Measurements from ENCODE around the gene CAMKMT. TPM values are rescaled to one million over a fixed set of nuclear protein-coding genes. Genes with fewer than 3 reads are reported as not detected.

The CAMKMT gene
- polyA plus RNA-seq, 3 donors: 4.7 to 7.8 (median 7.0) TPM

DNA sequence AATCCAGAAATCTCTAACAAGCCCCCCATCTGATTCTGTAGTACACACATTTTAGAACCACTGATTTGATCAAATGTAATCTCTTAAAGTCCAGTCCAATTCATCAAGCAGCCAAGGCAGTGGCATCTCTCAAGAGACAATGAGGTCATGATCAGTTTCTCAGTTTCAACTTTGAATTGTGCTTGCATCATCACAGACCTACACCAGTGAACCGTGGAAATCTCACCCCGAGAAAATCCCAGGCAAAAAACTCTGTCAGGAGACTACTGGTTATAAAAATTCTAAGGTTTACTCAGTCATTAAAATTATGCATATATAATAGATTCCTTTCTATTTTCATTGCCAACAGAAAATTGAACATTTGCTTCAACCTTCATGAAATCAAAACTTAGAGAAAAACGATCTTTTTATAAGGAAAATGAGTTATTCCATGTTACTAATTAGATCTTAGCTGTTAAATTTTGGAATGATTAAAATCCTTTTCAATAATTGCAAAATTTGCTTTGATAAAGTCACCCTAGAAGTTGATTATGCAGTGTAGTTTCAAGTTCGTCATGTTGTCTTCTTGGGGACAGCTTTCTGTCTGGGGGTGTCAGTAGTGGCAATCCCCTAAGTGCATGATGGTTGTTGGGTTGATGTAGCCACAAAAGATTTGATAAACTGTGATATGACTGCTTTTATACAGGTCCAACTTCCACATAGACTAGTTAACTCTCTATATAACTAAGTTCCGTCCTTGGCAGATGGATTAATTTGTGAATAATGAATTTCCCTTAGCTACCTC, 235.0 kb downstream of the CAMKMT start:
- TF ChIP-seq, protein P1, sequence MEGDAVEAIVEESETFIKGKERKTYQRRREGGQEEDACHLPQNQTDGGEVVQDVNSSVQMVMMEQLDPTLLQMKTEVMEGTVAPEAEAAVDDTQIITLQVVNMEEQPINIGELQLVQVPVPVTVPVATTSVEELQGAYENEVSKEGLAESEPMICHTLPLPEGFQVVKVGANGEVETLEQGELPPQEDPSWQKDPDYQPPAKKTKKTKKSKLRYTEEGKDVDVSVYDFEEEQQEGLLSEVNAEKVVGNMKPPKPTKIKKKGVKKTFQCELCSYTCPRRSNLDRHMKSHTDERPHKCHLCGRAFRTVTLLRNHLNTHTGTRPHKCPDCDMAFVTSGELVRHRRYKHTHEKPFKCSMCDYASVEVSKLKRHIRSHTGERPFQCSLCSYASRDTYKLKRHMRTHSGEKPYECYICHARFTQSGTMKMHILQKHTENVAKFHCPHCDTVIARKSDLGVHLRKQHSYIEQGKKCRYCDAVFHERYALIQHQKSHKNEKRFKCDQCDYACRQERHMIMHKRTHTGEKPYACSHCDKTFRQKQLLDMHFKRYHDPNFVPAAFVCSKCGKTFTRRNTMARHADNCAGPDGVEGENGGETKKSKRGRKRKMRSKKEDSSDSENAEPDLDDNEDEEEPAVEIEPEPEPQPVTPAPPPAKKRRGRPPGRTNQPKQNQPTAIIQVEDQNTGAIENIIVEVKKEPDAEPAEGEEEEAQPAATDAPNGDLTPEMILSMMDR (IDR thresholded peaks at IDR 0.05): no peak
- H3K4me3 ChIP-seq (replicated peaks in 1 of 3; ENCODE audit: low read depth in 2 of 3, low read length in 3 of 3): no peak overlapping the region
- no peaks in the 10 kb centered on the region for H3K9me3 ChIP-seq (replicated peaks in 1 of 2; ENCODE audit: control insufficient read depth in 1 of 2, insufficient read depth in 1 of 2, low read length in 2 of 2)
- Mint-ChIP-seq H3K4me3 (no peak overlapping the region), H3K4me1 (peaks cover 8% of the 10 kb centered on the region), H3K27ac (no peak overlapping the region), H3K9me3 (peaks cover 0 to 8% (median 4%) of the 10 kb centered on the region in 7 donors), H3K27me3 (ENCODE audit: low read depth in 3 of 3) (peaks cover 0 to 3% (median 0%) of the 10 kb centered on the region in 3 donors), H3K36me3 (no peaks in the 10 kb centered on the region)
- H2AFZ ChIP-seq (ENCODE audit: insufficient read depth, low read depth, low read length, poor library complexity, severe bottlenecking): no peak overlapping the region
- no peak overlapping the region for H3K27ac ChIP-seq (ENCODE audit: low read depth in 1 of 2, low read length in 2 of 2)
- H3K4me2 ChIP-seq (replicated peaks; ENCODE audit: extremely low read depth, low read length, poor library complexity, severe bottlenecking): no peak overlapping the region
- DNase-seq: no peak
- H3K4me1 ChIP-seq (ENCODE audit: control insufficient read depth in 1 of 2, insufficient read depth in 2 of 2, low read length in 2 of 2): peaks cover 8% of the 10 kb centered on the region in 2 donors
- WGBS (ENCODE audit: insufficient coverage): no CpG with 5 or more reads among the region's 5 CpGs
- no peaks in the 10 kb centered on the region for H3K79me2 ChIP-seq (ENCODE audit: insufficient read depth, low read length)
- no peak overlapping the region for H3K9ac ChIP-seq (ENCODE audit: insufficient read depth, low read length, poor library complexity, severe bottlenecking)
- H3K36me3 ChIP-seq (replicated peaks in 1 of 2; ENCODE audit: control insufficient read depth in 1 of 2, insufficient read depth in 2 of 2, low read length in 2 of 2): no peaks in the 10 kb centered on the region
- no peaks in the 10 kb centered on the region for H3K27me3 ChIP-seq (ENCODE audit: control insufficient read depth in 2 of 2, insufficient read depth in 2 of 2, low read length in 2 of 2)
- intact Hi-C loops (cut with micrococcal nuclease): no loop called here
- no peaks in the 10 kb centered on the region for H4K20me1 ChIP-seq (ENCODE audit: insufficient read depth, low read length)

DNA sequence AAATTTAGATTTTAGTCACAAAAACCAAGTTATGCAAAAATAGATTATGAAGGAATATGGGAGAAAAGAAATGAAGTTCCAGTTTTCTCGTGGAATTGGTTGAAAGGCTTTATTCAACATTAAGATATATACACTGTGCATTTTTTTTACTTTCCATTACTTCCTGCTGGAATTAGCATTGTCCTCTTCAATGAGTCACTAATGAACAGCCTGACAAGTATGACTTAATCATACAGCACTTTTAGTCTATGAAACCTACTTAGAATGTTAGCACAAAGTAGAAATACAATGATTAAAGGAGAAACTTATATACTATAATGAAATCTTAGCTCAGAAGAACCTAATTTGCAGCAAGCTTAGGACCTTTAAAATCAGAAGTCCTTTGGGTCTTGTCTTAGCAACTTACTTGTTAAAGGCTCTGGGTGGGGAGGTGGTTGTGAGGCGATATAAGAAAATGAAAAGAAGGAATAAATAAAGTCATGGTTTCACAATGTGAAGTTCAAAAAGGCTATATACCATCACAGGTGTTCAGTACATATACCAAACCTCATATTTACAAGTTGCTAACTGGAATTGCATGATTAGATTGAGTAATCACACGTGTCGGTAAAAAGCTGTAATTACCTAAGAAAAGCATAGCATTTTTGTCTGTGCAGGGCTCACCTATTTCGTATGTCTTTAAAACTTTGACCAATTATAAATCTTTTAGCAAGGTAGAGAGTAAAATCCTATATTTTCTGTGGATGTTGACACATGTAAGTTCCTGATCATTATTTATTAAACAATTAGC, 236.8 kb downstream of the CAMKMT start:
- Histone ChIP-seq H3K4me3 (replicated peaks in 1 of 3; ENCODE audit: low read depth in 2 of 3, low read length in 3 of 3) (no peak overlapping the region), H3K4me2 (replicated peaks; ENCODE audit: extremely low read depth, low read length, poor library complexity, severe bottlenecking) (no peak overlapping the region), H4K20me1 (ENCODE audit: insufficient read depth, low read length) (no peaks in the 10 kb centered on the region), H3K9me3 (replicated peaks in 1 of 2; ENCODE audit: control insufficient read depth in 1 of 2, insufficient read depth in 1 of 2, low read length in 2 of 2) (no peaks in the 10 kb centered on the region), H3K79me2 (ENCODE audit: insufficient read depth, low read length) (no peaks in the 10 kb centered on the region), H3K36me3 (replicated peaks in 1 of 2; ENCODE audit: control insufficient read depth in 1 of 2, insufficient read depth in 2 of 2, low read length in 2 of 2) (no peaks in the 10 kb centered on the region), H2AFZ (ENCODE audit: insufficient read depth, low read depth, low read length, poor library complexity, severe bottlenecking) (no peak overlapping the region), H3K9ac (ENCODE audit: insufficient read depth, low read length, poor library complexity, severe bottlenecking) (no peak overlapping the region), H3K27ac (ENCODE audit: low read depth in 1 of 2, low read length in 2 of 2) (no peak overlapping the region), H3K4me1 (ENCODE audit: control insufficient read depth in 1 of 2, insufficient read depth in 2 of 2, low read length in 2 of 2) (peaks cover 2 to 5% of the 10 kb centered on the region in 2 donors), H3K27me3 (ENCODE audit: control insufficient read depth in 2 of 2, insufficient read depth in 2 of 2, low read length in 2 of 2) (no peaks in the 10 kb centered on the region)
- no CpG with 5 or more reads among the region's 5 CpGs for WGBS (ENCODE audit: insufficient coverage)
- peaks cover 0 to 3% (median 0%) of the 10 kb centered on the region in 3 donors for H3K27me3 Mint-ChIP-seq (ENCODE audit: low read depth in 3 of 3)
- no peak for DNase-seq
- TF ChIP-seq, protein P1 (IDR thresholded peaks at IDR 0.05): no peak
- no peak overlapping the region for H3K27ac Mint-ChIP-seq
- peaks cover 4 to 12% (median 7%) of the 10 kb centered on the region in 7 donors for H3K9me3 Mint-ChIP-seq
- no peak overlapping the region for H3K4me3 Mint-ChIP-seq
- no peaks in the 10 kb centered on the region for H3K36me3 Mint-ChIP-seq
- intact Hi-C loops (cut with micrococcal nuclease): no loop called here
- H3K4me1 Mint-ChIP-seq: peaks cover 10% of the 10 kb centered on the region
